HG02943 (cell line): ENCODE data around the gene TMTC2.

Experiments used
- ATAC-seq: cut with Tn5 transposase; IDR thresholded peaks from one replicate; pipeline ENCODE4 v1.9.1; 2021; ENCODE audit warnings: mild to moderate bottlenecking, low read depth, moderate library complexity; ENCODE audit not compliant: unreplicated experiment

Gene TMTC2

GRCh38 chr12:82872088-82872487 is 185.4 kb downstream of the TMTC2 start:
- ATAC-seq = no peak

GRCh38 chr12:82873309-82873708 is 186.6 kb downstream of the TMTC2 start:
- no peak for ATAC-seq

- no peak for ATAC-seq
Observed at GRCh38 chr12:82873951-82874350, 187.2 kb downstream of the TMTC2 start.

GRCh38 chr12:82874945-82875344 is 188.2 kb downstream of the TMTC2 start:
- no peak for ATAC-seq

- no peak for ATAC-seq
Observed at GRCh38 chr12:82876075-82876474, 189.4 kb downstream of the TMTC2 start.

- no peak for ATAC-seq
Observed at GRCh38 chr12:82877963-82878362, 191.3 kb downstream of the TMTC2 start.

- no peak for ATAC-seq
Observed at GRCh38 chr12:82880442-82880901, 193.8 kb downstream of the TMTC2 start.

- ATAC-seq = no peak
Observed at GRCh38 chr12:82883394-82884355, 197.0 kb downstream of the TMTC2 start.

GRCh38 chr12:82886671-82887340 is 200.1 kb downstream of the TMTC2 start:
- ATAC-seq = no peak

GRCh38 chr12:82893896-82894295 is 207.2 kb downstream of the TMTC2 start:
- ATAC-seq = no peak

- no peak for ATAC-seq
Observed at GRCh38 chr12:82896277-82896676, 209.6 kb downstream of the TMTC2 start.

- ATAC-seq = no peak
Observed at GRCh38 chr12:82896979-82897378, 210.3 kb downstream of the TMTC2 start.

- ATAC-seq = no peak
Observed at GRCh38 chr12:82898441-82898840, 211.7 kb downstream of the TMTC2 start.

- ATAC-seq = no peak
Observed at GRCh38 chr12:82904219-82904790, 217.6 kb downstream of the TMTC2 start.

GRCh38 chr12:82910246-82910893 is 223.7 kb downstream of the TMTC2 start:
- no peak for ATAC-seq

GRCh38 chr12:82912406-82912805 is 225.7 kb downstream of the TMTC2 start:
- no peak for ATAC-seq

- ATAC-seq = no peak
Observed at GRCh38 chr12:82919388-82920054, 232.8 kb downstream of the TMTC2 start.

- no peak for ATAC-seq
Observed at GRCh38 chr12:82923935-82924334, 237.2 kb downstream of the TMTC2 start.

- ATAC-seq = no peak
Observed at GRCh38 chr12:82926630-82927029, 239.9 kb downstream of the TMTC2 start.

- ATAC-seq = no peak
Observed at GRCh38 chr12:82930301-82930700, 243.6 kb downstream of the TMTC2 start.
